GM21390 (cell line): ENCODE measurements around the gene PILRB.
A peak's percentile ranks its signal among the peaks of the same experiment; 100 is the strongest.

Experiments used
- ATAC-seq: cut with Tn5 transposase; IDR thresholded peaks from one replicate; pipeline ENCODE4 v1.9.1; 2021; ENCODE audit not compliant: unreplicated experiment

The PILRB gene

DNA sequence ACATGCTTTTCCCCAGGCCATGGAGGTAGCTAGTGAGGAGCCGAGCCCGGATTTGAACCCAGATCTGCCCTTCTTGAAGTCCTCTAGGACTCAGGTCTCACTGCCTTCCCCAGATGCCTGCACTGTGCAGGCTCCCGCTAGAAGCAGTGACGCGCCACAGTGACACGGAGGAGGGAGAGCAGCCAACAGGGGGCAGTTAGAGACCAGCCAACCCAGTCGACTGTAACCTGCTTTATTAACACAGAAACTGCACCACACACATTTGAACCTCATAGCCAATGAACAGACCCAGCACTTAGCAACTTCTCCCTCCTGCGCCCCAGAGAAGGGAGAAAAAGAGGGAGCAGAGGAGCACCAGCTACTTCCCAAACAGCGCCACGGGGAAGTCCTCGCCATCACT lies 42.7 kb downstream of the PILRB start:
- ATAC-seq: no peak

DNA sequence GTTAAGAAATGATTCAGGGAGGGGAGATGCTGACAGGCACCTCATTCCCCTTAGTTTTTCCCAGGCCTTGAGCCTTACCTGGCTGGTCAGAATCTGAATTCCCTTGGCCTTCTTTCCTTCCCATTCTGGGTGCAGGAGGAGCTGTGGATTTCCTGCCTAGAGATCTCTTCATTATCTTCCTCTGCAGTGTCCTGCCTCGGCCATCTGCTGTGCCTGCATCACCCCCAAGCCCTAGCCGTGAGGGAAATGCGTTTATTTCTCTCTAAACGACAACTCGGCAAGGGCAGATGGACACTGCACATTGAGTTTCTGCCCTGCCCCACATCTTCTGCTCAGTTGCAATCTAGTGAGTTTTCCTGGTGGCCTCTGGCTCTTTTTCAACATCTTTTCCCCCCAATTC lies 43.9 kb downstream of the PILRB start:
- no peak for ATAC-seq

DNA sequence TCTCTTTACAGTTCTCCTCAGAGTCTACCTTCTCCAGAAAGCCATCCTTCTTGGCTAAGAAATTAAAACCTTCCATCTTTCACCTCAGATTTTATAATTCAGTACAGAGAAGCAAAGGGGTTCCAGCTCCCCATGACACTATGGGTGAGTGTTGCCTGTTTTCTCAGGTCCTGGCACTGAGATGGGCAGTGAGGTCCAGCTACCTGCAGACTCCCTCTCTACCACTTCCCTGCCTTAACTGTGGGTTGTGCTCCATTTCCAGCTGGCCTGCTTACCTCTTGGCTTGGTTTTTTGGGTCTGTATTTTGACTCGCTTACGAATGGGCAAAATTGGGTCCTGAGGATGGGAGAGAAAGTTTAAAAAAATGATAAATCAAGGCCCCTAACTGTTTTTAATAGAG lies 44.3 kb downstream of the PILRB start:
- ATAC-seq: no peak

DNA sequence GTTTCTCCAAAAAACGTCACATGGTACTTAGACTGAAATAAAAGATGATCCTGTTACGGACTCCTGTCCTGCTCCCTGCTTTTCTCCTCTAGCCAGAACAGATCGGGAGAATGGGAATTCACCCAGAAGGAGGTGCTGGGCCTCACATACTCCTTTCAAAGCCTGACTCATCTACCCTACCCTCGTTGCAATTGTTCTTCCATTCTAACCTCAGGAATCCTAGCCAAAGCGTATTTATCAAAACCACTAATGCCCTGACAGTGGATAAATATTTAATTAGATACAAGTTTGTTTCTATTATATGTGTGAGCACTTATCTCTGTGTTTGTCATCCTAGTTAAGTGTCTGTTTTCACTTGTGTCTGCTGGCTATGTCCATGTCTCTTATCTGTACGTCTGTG lies 48.9 kb downstream of the PILRB start:
- ATAC-seq: no peak

DNA sequence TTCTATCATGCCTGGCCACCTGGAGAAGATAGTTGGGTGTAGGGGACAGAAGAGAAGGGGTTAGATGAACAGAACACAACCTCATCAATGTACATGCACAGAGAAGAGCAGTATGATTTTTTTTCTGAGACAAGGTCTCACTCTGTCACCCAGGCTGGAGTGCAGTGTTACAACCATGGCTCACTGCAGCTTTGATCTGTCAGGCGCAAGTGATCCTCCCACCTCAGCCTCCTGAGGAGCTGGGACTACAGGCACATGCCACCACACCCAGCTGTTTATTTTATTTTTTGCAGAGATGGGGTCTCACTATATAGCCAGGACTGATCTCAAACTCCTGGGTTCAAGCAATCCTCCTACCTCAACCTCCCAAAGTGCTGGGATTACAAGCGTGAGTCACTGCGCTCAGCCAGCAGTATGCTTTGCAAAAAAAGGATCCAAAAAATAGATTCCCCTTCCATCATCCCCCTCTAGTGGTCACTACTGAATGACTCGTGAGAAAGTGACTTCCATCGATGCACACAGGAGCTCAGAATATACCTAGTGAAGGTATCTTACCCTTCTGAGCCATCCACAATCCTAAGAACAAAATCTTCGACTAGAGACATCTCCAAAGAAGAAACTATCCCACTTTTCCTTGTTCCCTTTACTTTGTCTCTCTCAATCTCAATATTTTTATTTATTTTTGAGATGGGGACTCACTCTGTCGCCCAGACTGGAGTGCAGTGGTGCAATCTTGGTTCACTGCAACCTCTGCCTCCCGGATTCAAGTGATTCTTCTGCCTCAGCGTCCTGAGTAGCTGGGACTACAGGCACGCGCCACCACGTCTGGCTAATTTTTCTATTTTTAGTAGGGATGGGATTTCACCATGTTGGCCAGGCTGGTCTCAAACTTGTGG lies 49.6 kb downstream of the PILRB start:
- peak; percentile 64 for ATAC-seq

DNA sequence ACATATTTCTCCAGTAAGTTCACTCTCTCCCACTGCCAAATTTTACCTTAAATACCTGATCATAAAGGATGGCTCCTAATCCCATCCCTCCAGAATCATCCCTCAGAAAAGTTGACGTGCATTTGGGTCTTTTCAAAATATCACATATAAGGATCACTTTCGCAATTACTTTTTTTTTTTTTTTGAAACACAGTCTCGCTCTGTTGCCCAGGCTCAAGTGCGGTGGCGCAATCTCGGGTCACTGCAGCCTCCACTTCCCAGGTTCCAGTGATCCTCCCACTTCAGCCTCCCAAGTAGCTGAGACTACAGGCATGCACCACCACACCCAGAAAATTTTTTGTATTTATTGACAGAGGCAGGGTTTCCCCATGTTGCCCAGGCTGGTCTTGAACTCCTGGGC lies 53.2 kb downstream of the PILRB start:
- no peak for ATAC-seq

DNA sequence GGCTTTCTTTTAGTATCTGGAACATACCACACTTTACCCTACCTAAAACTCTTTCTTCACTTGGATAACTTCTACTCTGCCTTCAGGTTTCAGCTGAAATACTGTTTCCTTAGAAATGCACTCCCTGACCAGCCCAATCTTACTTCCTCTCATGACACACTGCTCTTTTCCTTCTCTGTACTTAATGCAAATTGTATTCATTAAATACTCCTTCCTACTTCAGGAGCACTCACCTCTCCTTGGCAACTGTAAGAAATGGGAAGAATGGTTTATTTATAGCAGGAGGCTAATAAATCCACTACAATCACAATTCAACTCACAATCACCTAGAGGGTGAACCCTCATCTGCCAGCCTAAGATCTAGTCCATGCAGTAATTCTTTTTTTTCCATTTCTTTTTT lies 55.4 kb downstream of the PILRB start:
- no peak for ATAC-seq

DNA sequence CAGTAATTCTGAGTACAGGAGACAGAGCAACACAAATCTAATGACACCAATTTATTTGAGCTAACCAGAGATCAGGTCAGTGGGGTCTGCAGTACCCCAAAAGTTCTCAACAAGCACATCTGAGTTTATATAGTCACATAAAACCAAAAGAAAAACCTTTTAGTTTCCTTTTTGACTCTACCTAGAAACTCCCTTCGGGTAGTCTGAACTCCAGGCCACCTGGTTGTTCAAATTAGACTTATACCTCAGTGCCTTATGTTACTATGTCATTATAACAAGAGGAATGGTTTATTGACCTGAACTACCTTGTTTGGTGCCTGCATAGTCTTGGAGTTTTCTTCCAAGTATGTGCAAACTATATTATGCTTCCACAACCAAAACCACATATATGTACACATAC lies 56.0 kb downstream of the PILRB start:
- no peak for ATAC-seq

DNA sequence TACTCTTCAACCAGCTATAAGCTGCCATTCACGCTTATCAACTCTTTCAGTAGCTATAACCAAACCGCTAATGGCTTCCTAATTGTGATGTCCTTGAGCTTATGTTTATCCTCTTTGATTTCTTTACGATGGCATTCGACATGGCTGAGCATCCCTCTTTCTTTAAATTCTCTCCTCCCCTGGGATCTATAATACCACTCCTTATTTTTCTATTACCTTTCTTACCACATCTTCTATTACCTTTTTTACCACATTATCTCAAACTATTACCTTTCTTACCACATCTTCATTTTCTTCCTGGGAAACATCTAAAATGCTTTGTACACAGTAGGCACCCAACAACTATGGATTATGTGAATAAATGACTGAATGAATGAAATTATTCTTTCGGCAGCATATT lies 57.5 kb downstream of the PILRB start:
- no peak for ATAC-seq
